Breast epithelium (tissue), 3 donors: Measurements from ENCODE around the gene NELL2.

ENCODE experiments used
- POLR2A ChIP-seq: fragments of 450-650 bp; IDR thresholded peaks from one replicate; pipeline ENCODE4 v1.6.1; 2016; ENCODE audit warnings: antibody characterized with exemption, mild to moderate bottlenecking, moderate library complexity
- POLR2AphosphoS5 ChIP-seq, 3 donors: sonication (generic); formaldehyde crosslinking; IDR thresholded peaks; one replicate each; pipeline ENCODE4 v1.6.1; 2017; ENCODE audit warnings: antibody characterized with exemption in 3 of 3
- TF ChIP-seq, protein P1 (sequence below), 3 donors: fragments of 450-650 bp; IDR thresholded peaks; one replicate each; pipeline ENCODE4 v1.5.1; 2016 to 2017; ENCODE audit warnings: antibody characterized with exemption in 3 of 3, mild to moderate bottlenecking in 3 of 3, moderate library complexity in 3 of 3

DNA sequence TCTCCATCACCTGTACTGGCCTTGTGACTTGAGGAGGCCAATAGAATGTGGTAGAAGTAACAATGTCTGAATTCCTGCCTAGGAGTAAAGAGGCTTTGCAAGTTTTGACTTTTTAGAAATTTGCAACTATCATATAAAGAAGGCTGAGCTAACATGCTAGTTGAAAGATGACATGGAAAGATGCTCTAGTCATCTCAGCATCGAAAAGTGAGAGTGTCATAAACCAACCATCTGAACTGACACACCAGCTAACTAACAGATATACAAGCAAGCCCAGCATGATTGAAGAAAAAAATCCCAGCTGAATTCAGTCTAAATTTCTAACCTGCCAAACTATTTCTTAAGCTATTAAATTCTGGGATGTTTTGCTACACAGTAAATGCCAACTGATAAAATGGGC, 116.8 kb downstream of the NELL2 start:
- TF ChIP-seq, protein P1, sequence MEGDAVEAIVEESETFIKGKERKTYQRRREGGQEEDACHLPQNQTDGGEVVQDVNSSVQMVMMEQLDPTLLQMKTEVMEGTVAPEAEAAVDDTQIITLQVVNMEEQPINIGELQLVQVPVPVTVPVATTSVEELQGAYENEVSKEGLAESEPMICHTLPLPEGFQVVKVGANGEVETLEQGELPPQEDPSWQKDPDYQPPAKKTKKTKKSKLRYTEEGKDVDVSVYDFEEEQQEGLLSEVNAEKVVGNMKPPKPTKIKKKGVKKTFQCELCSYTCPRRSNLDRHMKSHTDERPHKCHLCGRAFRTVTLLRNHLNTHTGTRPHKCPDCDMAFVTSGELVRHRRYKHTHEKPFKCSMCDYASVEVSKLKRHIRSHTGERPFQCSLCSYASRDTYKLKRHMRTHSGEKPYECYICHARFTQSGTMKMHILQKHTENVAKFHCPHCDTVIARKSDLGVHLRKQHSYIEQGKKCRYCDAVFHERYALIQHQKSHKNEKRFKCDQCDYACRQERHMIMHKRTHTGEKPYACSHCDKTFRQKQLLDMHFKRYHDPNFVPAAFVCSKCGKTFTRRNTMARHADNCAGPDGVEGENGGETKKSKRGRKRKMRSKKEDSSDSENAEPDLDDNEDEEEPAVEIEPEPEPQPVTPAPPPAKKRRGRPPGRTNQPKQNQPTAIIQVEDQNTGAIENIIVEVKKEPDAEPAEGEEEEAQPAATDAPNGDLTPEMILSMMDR (IDR thresholded peaks at IDR 0.05), result no peak
- no peak for TF ChIP-seq POLR2AphosphoS5 (IDR thresholded peaks at IDR 0.05)
- TF ChIP-seq POLR2A, result no peak
